Coronary artery (tissue), 2 donors: Measurements from ENCODE around the gene CCT5.

Source experiments
- DNase-seq: peaks from one replicate; pipeline ENCODE4 v3.0.0-alpha.2; 2017; ENCODE audit warnings: low spot score
- H3K27ac ChIP-seq, 2 donors: fragments of 200-600 bp; sonication (generic); one replicate each; pipeline ENCODE4 v1.5.1; 2016 to 2019
- H3K4me3 ChIP-seq: fragments of 200-600 bp; sonication (generic); 2 replicates; pipeline ENCODE4 v1.5.1; 2016; ENCODE audit warnings: mild to moderate bottlenecking, moderate library complexity
- CTCF ChIP-seq: fragments of 200-600 bp; sonication (generic); IDR thresholded peaks from one replicate; pipeline ENCODE4 v1.5.1; 2019; ENCODE audit warnings: antibody characterized with exemption

Gene CCT5

GRCh38 chr5:10275991-10276390 is 25.9 kb downstream of the CCT5 start:
- Histone ChIP-seq H3K4me3 (no peak overlapping the region), H3K27ac (no peak overlapping the region)
- DNase-seq, result no peak
- TF ChIP-seq CTCF, result no peak

GRCh38 chr5:10276691-10277090 is 26.6 kb downstream of the CCT5 start:
- no peak for TF ChIP-seq CTCF
- no peak for DNase-seq
- no peak overlapping the region for H3K4me3 ChIP-seq
- H3K27ac ChIP-seq, result no peak overlapping the region

GRCh38 chr5:10277773-10278630 is 27.9 kb downstream of the CCT5 start:
- H3K27ac ChIP-seq, result no peak overlapping the region
- no peak for DNase-seq
- H3K4me3 ChIP-seq, result no peak overlapping the region
- no peak for TF ChIP-seq CTCF

- TF ChIP-seq CTCF, result no peak
These were observed 28.7 kb downstream of the CCT5 start for GRCh38 chr5:10278658-10279279.

GRCh38 chr5:10279328-10279727 is 29.2 kb downstream of the CCT5 start:
- TF ChIP-seq CTCF, result no peak
- no peak overlapping the region for H3K4me3 ChIP-seq
- no peak overlapping the region for H3K27ac ChIP-seq
- DNase-seq, result no peak

More at GRCh38 chr5:10278658-10279279, 28.7 kb downstream of the CCT5 start:
- H3K27ac ChIP-seq, result no peak overlapping the region
- no peak overlapping the region for H3K4me3 ChIP-seq
- DNase-seq, result no peak

- TF ChIP-seq CTCF, result no peak
- DNase-seq, result no peak
- H3K27ac ChIP-seq, result no peak overlapping the region
- no peak overlapping the region for H3K4me3 ChIP-seq
These were observed 30.0 kb downstream of the CCT5 start for GRCh38 chr5:10279925-10280720.
